K562 (cell line): ENCODE results near the gene CENPP. TPM values are rescaled to one million over a fixed set of nuclear protein-coding genes. Genes with fewer than 3 reads are reported as not detected.

Experiments
- ATAC-seq: fragments of 200-7000 bp; cut with Tn5 transposase; 3 replicates; pipeline ENCODE4 v1.9.1; 2020; ENCODE audit warnings: moderate library complexity
- BruUV-seq: library from RNA; stranded (reverse); fragments of 400-500 nt; replicated peaks from 2 replicates; lab custom pipeline; 2021; lab: Mats Ljungman, UMichigan
- CTCF ChIA-PET: fragments of 300-600 bp; formaldehyde crosslinking; extraction: SDS; loops from one replicate; lab custom pipeline; 2021; ENCODE audit warnings: low intra/inter-chr PET ratio; lab: Yijun Ruan, JAX
- POLR2A ChIA-PET: fragments of 300-600, 350-650 bp; sonication (Branson Sonifier 250); formaldehyde crosslinking; extraction: SDS; loops from one replicate; lab custom pipeline; 2021; ENCODE audit warnings: antibody characterized with exemption, inconsistent platforms; lab: Yijun Ruan, JAX
- DNase-seq, 4 experiments: peaks; one replicate each; pipeline versions ENCODE4 v3.0.0 to v3.0.0-alpha.2; 2011 to 2018; ENCODE audit warnings: low spot score in 3 of 4, mixed read lengths in 3 of 4; ENCODE audit errors: extremely low read depth in 1 of 4
- FAIRE-seq: peaks from 2 replicates; lab custom pipeline; 2011; peaks lifted over from hg19 to GRCh38; lab: Jason Lieb, UNC
- H2AFZ ChIP-seq: 2 replicates; pipeline ENCODE4 v1.6.0; 2011; ENCODE audit warnings: low read depth, low read length, control low read depth, inconsistent platforms
- H3K27ac ChIP-seq: fragments of 200-600 bp; 3 replicates; pipeline ENCODE4 v1.8.0; 2011; ENCODE audit warnings: low read depth, mild to moderate bottlenecking, control low read depth, inconsistent platforms, low read length, moderate library complexity, mixed read lengths; ENCODE audit errors: extremely low read depth
- H3K27me3 ChIP-seq, 2 experiments: fragments of 300-600 bp in 1 of 2; 2 replicates in 1 of 2; 3 replicates in 1 of 2; pipeline versions ENCODE4 v1.6.0 to v1.8.0; 2011; ENCODE audit warnings: inconsistent platforms in 2 of 2, low read length in 2 of 2, mild to moderate bottlenecking in 1 of 2, mixed read lengths in 1 of 2, moderate library complexity in 1 of 2; ENCODE audit not compliant: control insufficient read depth in 2 of 2, insufficient read depth in 2 of 2
- H3K36me3 ChIP-seq: fragments of 300-600 bp; 3 replicates; pipeline ENCODE4 v1.8.0; 2011; ENCODE audit warnings: mild to moderate bottlenecking, low read length, inconsistent platforms; ENCODE audit not compliant: control insufficient read depth, insufficient read depth
- H3K4me1 ChIP-seq, 2 experiments: fragments of 200-600 bp in 1 of 2; replicated peaks in 1 of 2; 2 replicates in 1 of 2; 3 replicates in 1 of 2; pipeline versions ENCODE4 v1.5.1 to v1.8.0; 2011; ENCODE audit warnings: inconsistent platforms in 2 of 2, low read length in 2 of 2, mild to moderate bottlenecking in 1 of 2, mixed read lengths in 1 of 2, moderate library complexity in 1 of 2; ENCODE audit not compliant: control insufficient read depth in 2 of 2, insufficient read depth in 2 of 2
- H3K4me2 ChIP-seq: 2 replicates; pipeline ENCODE4 v1.6.1; 2011; ENCODE audit warnings: low read length, control low read depth, inconsistent platforms, mixed read lengths; ENCODE audit not compliant: insufficient read depth
- H3K4me3 ChIP-seq: fragments of 200-600 bp; sonication (generic), shearing (Covaris generic); 2 replicates; pipeline ENCODE4 v1.5.1; 2016; ENCODE audit warnings: control low read depth, inconsistent platforms
- H3K79me2 ChIP-seq: fragments of 200-600 bp; 3 replicates; pipeline ENCODE4 v1.8.0; 2011; ENCODE audit warnings: low read length, inconsistent platforms; ENCODE audit not compliant: control insufficient read depth, insufficient read depth
- H3K9ac ChIP-seq, 2 experiments: 2 replicates each; pipeline versions ENCODE4 v1.6.0 to v1.6.1; 2011; ENCODE audit warnings: low read depth in 2 of 2, low read length in 2 of 2, control low read depth in 1 of 2, inconsistent platforms in 1 of 2, mild to moderate bottlenecking in 1 of 2, mixed read lengths in 1 of 2; ENCODE audit not compliant: insufficient read depth in 1 of 2
- H3K9me1 ChIP-seq: one replicate; pipeline ENCODE4 v1.6.0; 2011; ENCODE audit warnings: inconsistent platforms, mild to moderate bottlenecking, low read length, moderate library complexity; ENCODE audit not compliant: control insufficient read depth, insufficient read depth
- H3K9me3 ChIP-seq: replicated peaks from 2 replicates; pipeline ENCODE4 v1.5.1; 2011; ENCODE audit warnings: low read depth, low read length, inconsistent platforms; ENCODE audit not compliant: control insufficient read depth, insufficient read depth
- H4K20me1 ChIP-seq: replicated peaks from 2 replicates; pipeline ENCODE4 v1.6.1; 2011; ENCODE audit warnings: low read length, inconsistent platforms, mixed read lengths; ENCODE audit not compliant: control insufficient read depth, insufficient read depth
- C11orf30 ChIP-seq: fragments of 450-650 bp; IDR thresholded peaks from 2 replicates; pipeline ENCODE4 v1.6.1; 2016; ENCODE audit warnings: low read depth, mild to moderate bottlenecking
- MAFG ChIP-seq: fragments of 450-650 bp; conservative IDR thresholded peaks from 2 replicates; pipeline ENCODE4 v1.6.1; 2016; ENCODE audit warnings: missing genetic modification characterization, missing compliant biosample characterization
- MBD2 ChIP-seq: sonication (generic); IDR thresholded peaks from 2 replicates; pipeline ENCODE4 v1.6.1; 2016; ENCODE audit warnings: low read depth, borderline replicate concordance
- RBM25 ChIP-seq: fragments of 200-400 bp; formaldehyde crosslinking; IDR thresholded peaks from 2 replicates; pipeline ENCODE4 v1.6.1; 2018; ENCODE audit warnings: low read length, low read depth, moderate library complexity; ENCODE audit not compliant: severe bottlenecking
- ZNF316 ChIP-seq: fragments of 450-650 bp; IDR thresholded peaks from 2 replicates; pipeline ENCODE4 v1.6.1; 2016
- WGBS: fragments of 100-300 bp; shearing (Covaris generic); methylation state at CpG from one replicate; pipeline ENCODE4 v1.1.6; 2016; ENCODE audit warnings: low coverage, mixed read lengths; ENCODE audit not compliant: insufficient coverage; ENCODE audit errors: missing lambda C conversion rate; 5-methylcytosine and 5-hydroxymethylcytosine counted together
- in situ Hi-C: fragments of 300-500 bp; cut with MboI; formaldehyde crosslinking; loops from 4 replicates; pipeline ENCODE4 v1.15.0; 2018; ENCODE audit warnings: inconsistent platforms, mixed read lengths
- intact Hi-C: fragments of 100-400 bp; cut with micrococcal nuclease; formaldehyde crosslinking; loops from 2 replicates; pipeline ENCODE4 v1.14.2; 2022
- polyA plus RNA-seq, 8 experiments: library from polyadenylated mRNA; depleted of rRNA in 4 of 8; stranded (reverse) in 5 of 8; unstranded in 3 of 8; fragments of >200 nt; fragmentation: Nextera tagmentation in 2 of 8; fragmentation: Illumina TruSeq in 1 of 8; extraction: Ambion mirVana in 2 of 8; extraction: Trizol in 1 of 8; gene quantifications; 2 replicates each; pipeline versions ENCODE4 v1.2.1 to v1.2.3, GENCODE V29; 2011 to 2014; ENCODE audit warnings: inconsistent platforms in 1 of 8, missing spikeins in 1 of 8
- total RNA-seq, 7 experiments: library from RNA; depleted of rRNA in 6 of 7; stranded (reverse); fragments of >200 nt in 6 of 7; fragmentation: Illumina TruSeq in 2 of 7; extraction: Trizol in 2 of 7; gene quantifications; 2 replicates each; pipeline versions ENCODE4 v1.2.1 to v1.2.3, GENCODE V29; 2011 to 2021; ENCODE audit warnings: low replicate concordance in 1 of 7
- TF ChIP-seq, protein P1 (sequence below): sonication (generic); formaldehyde crosslinking; IDR thresholded peaks from 2 replicates; pipeline ENCODE4 v1.8.1; 2023; ENCODE audit warnings: mild to moderate bottlenecking, missing genetic modification reagents
- TF ChIP-seq, protein P2 (sequence below), 3 experiments: fragments of 200-800 bp in 1 of 3; sonication (Bioruptor generic) in 1 of 3; sonication (generic) in 1 of 3; formaldehyde crosslinking in 1 of 3; IDR thresholded peaks; 2 replicates each; pipeline versions ENCODE4 v1.6.1 to v1.8.0; 2016 to 2022; ENCODE audit warnings: mild to moderate bottlenecking in 2 of 3, missing compliant biosample characterization in 2 of 3, missing genetic modification characterization in 2 of 3, missing genetic modification reagents in 1 of 3
- TF ChIP-seq, protein P3 (sequence below), 2 experiments: fragments of 450-650 bp in 1 of 2; sonication (generic) in 1 of 2; formaldehyde crosslinking in 1 of 2; IDR thresholded peaks in 1 of 2; conservative IDR thresholded peaks in 1 of 2; 2 replicates each; pipeline versions ENCODE4 v1.6.1 to v1.8.1; 2016 to 2023; ENCODE audit warnings: mild to moderate bottlenecking in 2 of 2, moderate library complexity in 2 of 2, inconsistent platforms in 1 of 2, missing genetic modification reagents in 1 of 2

The CENPP gene
- total and polyA plus RNA-seq, 9 of the 15 experiments (the other 6 are each of a cell fraction or from before 2014, with no cell fraction given): 8.0 to 28.5 (median 17.9) TPM

DNA sequence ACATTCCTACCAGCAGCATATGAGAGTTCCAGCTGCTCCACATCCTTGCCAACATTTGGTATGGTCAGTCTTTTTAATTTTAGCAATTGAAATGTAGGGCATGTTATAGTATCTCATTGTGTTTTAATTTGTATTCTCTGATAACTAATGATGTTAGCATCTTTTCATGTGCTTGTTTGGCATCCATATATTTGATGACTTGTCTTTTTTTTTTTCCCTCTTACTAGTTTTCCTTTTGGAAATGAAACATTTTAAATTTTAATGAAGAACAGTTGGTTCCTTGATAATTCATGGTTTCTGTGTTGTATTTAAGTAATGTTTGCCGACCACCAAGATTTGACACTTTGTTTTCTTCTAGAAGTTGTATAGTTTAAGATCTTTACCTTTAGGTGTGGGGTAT lies 69.9 kb downstream of the CENPP start:
- FAIRE-seq (no peak), ATAC-seq (no peak), DNase-seq (no peak)
- H3K27me3 ChIP-seq: no peaks in the 10 kb centered on the region
- WGBS: 50% methylated on average over 1 of the region's 1 CpG
- ChIA-PET CTCF (no interaction called here), POLR2A (no interaction called here)
- no peak overlapping the region for H2AFZ ChIP-seq
- no peak overlapping the region for H3K4me2 ChIP-seq
- no peaks in the 10 kb centered on the region for H3K36me3 ChIP-seq
- intact Hi-C loops: no loop called here
- TF ChIP-seq, protein P1, sequence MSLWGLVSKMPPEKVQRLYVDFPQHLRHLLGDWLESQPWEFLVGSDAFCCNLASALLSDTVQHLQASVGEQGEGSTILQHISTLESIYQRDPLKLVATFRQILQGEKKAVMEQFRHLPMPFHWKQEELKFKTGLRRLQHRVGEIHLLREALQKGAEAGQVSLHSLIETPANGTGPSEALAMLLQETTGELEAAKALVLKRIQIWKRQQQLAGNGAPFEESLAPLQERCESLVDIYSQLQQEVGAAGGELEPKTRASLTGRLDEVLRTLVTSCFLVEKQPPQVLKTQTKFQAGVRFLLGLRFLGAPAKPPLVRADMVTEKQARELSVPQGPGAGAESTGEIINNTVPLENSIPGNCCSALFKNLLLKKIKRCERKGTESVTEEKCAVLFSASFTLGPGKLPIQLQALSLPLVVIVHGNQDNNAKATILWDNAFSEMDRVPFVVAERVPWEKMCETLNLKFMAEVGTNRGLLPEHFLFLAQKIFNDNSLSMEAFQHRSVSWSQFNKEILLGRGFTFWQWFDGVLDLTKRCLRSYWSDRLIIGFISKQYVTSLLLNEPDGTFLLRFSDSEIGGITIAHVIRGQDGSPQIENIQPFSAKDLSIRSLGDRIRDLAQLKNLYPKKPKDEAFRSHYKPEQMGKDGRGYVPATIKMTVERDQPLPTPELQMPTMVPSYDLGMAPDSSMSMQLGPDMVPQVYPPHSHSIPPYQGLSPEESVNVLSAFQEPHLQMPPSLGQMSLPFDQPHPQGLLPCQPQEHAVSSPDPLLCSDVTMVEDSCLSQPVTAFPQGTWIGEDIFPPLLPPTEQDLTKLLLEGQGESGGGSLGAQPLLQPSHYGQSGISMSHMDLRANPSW (CRISPR knock-in tag): no peak
- TF ChIP-seq C11orf30: peak; percentile 64
- no peak for TF ChIP-seq RBM25
- 0 out of 2 replicates have a peak, but pooled peaks have one; percentile 36 for TF ChIP-seq MAFG (tag)
- TF ChIP-seq, protein P2, sequence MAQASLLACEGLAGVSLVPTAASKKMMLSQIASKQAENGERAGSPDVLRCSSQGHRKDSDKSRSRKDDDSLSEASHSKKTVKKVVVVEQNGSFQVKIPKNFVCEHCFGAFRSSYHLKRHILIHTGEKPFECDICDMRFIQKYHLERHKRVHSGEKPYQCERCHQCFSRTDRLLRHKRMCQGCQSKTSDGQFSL (CRISPR knock-in tag; IDR thresholded peaks at IDR 0.05): no peak
- TF ChIP-seq, protein P2 (tag; IDR thresholded peaks at IDR 0.05): no peak
- TF ChIP-seq, protein P3, sequence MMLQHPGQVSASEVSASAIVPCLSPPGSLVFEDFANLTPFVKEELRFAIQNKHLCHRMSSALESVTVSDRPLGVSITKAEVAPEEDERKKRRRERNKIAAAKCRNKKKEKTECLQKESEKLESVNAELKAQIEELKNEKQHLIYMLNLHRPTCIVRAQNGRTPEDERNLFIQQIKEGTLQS (IDR thresholded peaks at IDR 0.05): no peak
- TF ChIP-seq, protein P3 (CRISPR knock-in tag; conservative IDR thresholded peaks at IDR 0.05): no peak
- TF ChIP-seq MBD2: no peak
- peak; percentile 87 for TF ChIP-seq ZNF316
- H3K4me1 ChIP-seq: no peaks in the 10 kb centered on the region
- no peak overlapping the region for H3K4me3 ChIP-seq
- no peak overlapping the region for H3K27ac ChIP-seq
- no peaks in the 10 kb centered on the region for H3K9me3 ChIP-seq
- in situ Hi-C loops: no loop called here
- no peaks in the 10 kb centered on the region for H3K9me1 ChIP-seq
- no peak overlapping the region for H3K9ac ChIP-seq
- H4K20me1 ChIP-seq: no peaks in the 10 kb centered on the region
- BruUV-seq: no TSS peak
- no peaks in the 10 kb centered on the region for H3K79me2 ChIP-seq
